Peyer's patch (tissue), 4 donors: ENCODE measurements around the gene CELF2.

Experiments
- POLR2A ChIP-seq, 2 donors: fragments of 450-650 bp; IDR thresholded peaks; one replicate each; pipeline ENCODE4 v1.5.1; 2017; ENCODE audit warnings: antibody characterized with exemption in 2 of 2, mild to moderate bottlenecking in 2 of 2, moderate library complexity in 2 of 2
- TF ChIP-seq, protein P1 (sequence below), 6 experiments: fragments of 450-650 bp in 4 of 6; fragments of 200-600 bp in 2 of 6; sonication (generic) in 1 of 6; IDR thresholded peaks; one replicate each; pipeline ENCODE4 v1.5.1; 2017 to 2019; ENCODE audit warnings: antibody characterized with exemption in 6 of 6, mild to moderate bottlenecking in 3 of 6, moderate library complexity in 1 of 6

DNA sequence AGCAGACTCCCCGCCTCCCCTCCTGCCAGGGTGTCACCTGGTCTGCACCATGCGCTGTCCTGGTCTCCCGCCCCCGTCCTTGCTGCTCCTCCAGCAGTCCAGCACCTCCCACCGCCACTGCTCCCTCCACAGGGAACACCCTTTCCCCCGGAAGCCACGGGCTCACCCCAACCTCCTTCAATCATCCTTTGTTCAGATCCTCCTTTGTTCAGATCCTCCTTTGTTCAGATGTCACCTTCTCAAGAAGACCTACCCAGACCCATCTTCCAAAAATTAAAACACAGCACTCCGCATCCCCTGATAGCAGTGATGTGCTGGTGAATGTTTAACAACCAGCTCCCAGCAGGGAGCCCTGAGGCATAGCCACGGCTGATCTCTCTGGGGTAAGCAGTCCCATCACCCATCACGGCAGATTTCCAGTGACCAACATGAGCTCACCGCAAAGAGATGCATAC lies 356.1 kb downstream of the CELF2 start:
- TF ChIP-seq, protein P1, sequence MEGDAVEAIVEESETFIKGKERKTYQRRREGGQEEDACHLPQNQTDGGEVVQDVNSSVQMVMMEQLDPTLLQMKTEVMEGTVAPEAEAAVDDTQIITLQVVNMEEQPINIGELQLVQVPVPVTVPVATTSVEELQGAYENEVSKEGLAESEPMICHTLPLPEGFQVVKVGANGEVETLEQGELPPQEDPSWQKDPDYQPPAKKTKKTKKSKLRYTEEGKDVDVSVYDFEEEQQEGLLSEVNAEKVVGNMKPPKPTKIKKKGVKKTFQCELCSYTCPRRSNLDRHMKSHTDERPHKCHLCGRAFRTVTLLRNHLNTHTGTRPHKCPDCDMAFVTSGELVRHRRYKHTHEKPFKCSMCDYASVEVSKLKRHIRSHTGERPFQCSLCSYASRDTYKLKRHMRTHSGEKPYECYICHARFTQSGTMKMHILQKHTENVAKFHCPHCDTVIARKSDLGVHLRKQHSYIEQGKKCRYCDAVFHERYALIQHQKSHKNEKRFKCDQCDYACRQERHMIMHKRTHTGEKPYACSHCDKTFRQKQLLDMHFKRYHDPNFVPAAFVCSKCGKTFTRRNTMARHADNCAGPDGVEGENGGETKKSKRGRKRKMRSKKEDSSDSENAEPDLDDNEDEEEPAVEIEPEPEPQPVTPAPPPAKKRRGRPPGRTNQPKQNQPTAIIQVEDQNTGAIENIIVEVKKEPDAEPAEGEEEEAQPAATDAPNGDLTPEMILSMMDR (IDR thresholded peaks at IDR 0.05) = no peak
- no peak for TF ChIP-seq POLR2A (IDR thresholded peaks at IDR 0.05)
